Nephron progenitor cell (in vitro differentiated cells): Measurements from ENCODE around the gene ZNF318.

Experiments used
- DNase-seq: peaks from one replicate; pipeline ENCODE4 v3.0.0; 2021
- H3K27ac Mint-ChIP-seq: 2 replicates; pipeline ENCODE4 v1.8.0; 2021; ENCODE audit warnings: mild to moderate bottlenecking, moderate library complexity, mixed read lengths
- H3K27me3 Mint-ChIP-seq: 2 replicates; pipeline ENCODE4 v1.8.0; 2021; ENCODE audit warnings: mild to moderate bottlenecking, low read depth, mixed read lengths; ENCODE audit not compliant: poor library complexity
- H3K36me3 Mint-ChIP-seq: 2 replicates; pipeline ENCODE4 v1.8.0; 2021; ENCODE audit warnings: low read depth, mixed read lengths
- H3K4me1 Mint-ChIP-seq: 2 replicates; pipeline ENCODE4 v1.8.0; 2021; ENCODE audit warnings: mixed read lengths
- H3K4me3 Mint-ChIP-seq: 2 replicates; pipeline ENCODE4 v1.8.0; 2021; ENCODE audit warnings: mild to moderate bottlenecking, moderate library complexity, mixed read lengths
- H3K9me3 Mint-ChIP-seq: 2 replicates; pipeline ENCODE4 v1.8.0; 2021; ENCODE audit warnings: mild to moderate bottlenecking, moderate library complexity, mixed read lengths
- CTCF ChIP-seq: fragments of 200-600 bp; sonication (generic); IDR thresholded peaks from 2 replicates; pipeline ENCODE4 v1.5.0; 2021; ENCODE audit warnings: antibody characterized with exemption

The ZNF318 gene

GRCh38 chr6:43287717-43288679 is 81.4 kb downstream of the ZNF318 start:
- Mint-ChIP-seq H3K9me3 (no peaks in the 10 kb centered on the region), H3K4me1 (peaks cover 22% of the 10 kb centered on the region), H3K27me3 (peaks cover 42% of the 10 kb centered on the region), H3K36me3 (no peaks in the 10 kb centered on the region), H3K4me3 (no peak overlapping the region), H3K27ac (peak overlapping the region; percentile 8)
- no peak for DNase-seq
- TF ChIP-seq CTCF, result no peak

- Mint-ChIP-seq H3K27me3 (peaks cover 39% of the 10 kb centered on the region), H3K9me3 (no peaks in the 10 kb centered on the region), H3K27ac (no peak overlapping the region), H3K4me1 (peaks cover 30% of the 10 kb centered on the region), H3K36me3 (no peaks in the 10 kb centered on the region), H3K4me3 (no peak overlapping the region)
- peak; percentile 42 for TF ChIP-seq CTCF
- DNase-seq, result no peak
These were observed 82.3 kb downstream of the ZNF318 start for GRCh38 chr6:43286980-43287716.

GRCh38 chr6:43286456-43286979 is 82.9 kb downstream of the ZNF318 start:
- Mint-ChIP-seq H3K9me3 (no peaks in the 10 kb centered on the region), H3K36me3 (no peaks in the 10 kb centered on the region), H3K4me3 (no peak overlapping the region), H3K4me1 (peaks cover 36% of the 10 kb centered on the region), H3K27ac (no peak overlapping the region), H3K27me3 (peaks cover 39% of the 10 kb centered on the region)
- no peak for DNase-seq
- no peak for TF ChIP-seq CTCF
